Measurements from ENCODE around the gene BMP7. TPM values are rescaled to one million over a fixed set of nuclear protein-coding genes. Genes with fewer than 3 reads are reported as not detected.

BMP7 gene
- total RNA-seq, 4 donors from 2014 or later = under 0.01 to 13.3 (median 0.36) TPM

DNA sequence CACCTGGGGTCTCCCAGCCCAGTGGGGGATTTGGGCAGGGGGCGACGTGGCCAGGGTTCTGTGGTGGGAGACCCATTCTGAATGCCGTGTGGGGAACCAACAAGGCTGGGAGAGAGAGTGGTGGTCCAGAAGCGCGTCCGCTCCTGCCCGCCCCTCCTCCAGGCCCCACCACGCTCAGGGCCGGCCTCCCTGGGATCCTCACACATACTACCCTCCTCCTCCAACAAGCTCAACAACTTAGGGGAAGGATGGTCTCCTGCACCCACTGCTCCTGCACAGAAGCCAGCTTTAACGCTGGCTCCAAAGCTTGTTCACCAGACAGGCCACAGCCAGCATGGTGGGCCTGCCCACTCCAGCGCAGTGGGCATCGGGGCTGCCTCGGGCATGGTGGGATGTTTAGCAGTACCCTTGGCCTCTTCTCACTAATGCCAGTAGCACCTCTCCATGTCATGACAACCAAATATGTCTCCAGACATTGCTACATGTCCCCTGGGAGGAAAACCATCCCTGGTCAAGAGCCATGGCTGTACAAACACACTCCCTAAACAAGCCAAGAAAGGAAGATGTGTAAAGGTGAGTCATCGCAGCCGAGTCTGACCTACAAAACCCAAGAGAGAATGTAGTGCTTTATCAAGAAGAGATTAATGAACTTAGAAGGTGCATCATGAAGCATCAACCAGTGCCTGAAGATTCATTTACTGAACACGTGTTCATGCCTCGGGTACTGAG, 75.7 kb downstream of the BMP7 start:
- H3K9me3 ChIP-seq = no peaks in the 10 kb centered on the region
- no peak for DNase-seq

DNA sequence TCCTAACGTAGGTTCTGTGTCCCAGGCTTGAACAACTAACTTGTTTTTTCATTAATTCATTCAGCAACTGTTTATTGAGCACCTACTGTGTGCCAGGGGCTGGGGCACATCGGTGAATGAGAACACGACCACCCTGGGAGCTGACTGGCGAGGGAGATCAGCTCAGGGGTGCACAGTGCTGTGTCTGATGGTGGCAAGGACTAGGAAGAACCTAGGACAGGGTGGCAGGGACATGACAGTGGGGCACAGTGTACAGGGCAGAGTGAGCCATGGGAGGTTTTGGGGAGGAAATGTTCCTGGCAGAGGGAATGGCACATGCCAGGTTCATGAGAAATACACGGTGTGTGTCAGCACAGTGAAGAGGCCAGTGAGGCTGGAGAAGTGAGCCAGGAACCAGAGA, 76.7 kb downstream of the BMP7 start:
- DNase-seq = no peak
- H3K27ac ChIP-seq = no peak overlapping the region
- H3K9me3 ChIP-seq = no peaks in the 10 kb centered on the region
- intact Hi-C loops (cut with DNase I; ENCODE audit: low total_unique reads) = no loop called here
- H3K36me3 ChIP-seq = no peaks in the 10 kb centered on the region
- H3K27me3 ChIP-seq = no peaks in the 10 kb centered on the region
- H3K4me1 ChIP-seq = no peaks in the 10 kb centered on the region
- no peak overlapping the region for H3K4me3 ChIP-seq
- TF ChIP-seq, protein P1, sequence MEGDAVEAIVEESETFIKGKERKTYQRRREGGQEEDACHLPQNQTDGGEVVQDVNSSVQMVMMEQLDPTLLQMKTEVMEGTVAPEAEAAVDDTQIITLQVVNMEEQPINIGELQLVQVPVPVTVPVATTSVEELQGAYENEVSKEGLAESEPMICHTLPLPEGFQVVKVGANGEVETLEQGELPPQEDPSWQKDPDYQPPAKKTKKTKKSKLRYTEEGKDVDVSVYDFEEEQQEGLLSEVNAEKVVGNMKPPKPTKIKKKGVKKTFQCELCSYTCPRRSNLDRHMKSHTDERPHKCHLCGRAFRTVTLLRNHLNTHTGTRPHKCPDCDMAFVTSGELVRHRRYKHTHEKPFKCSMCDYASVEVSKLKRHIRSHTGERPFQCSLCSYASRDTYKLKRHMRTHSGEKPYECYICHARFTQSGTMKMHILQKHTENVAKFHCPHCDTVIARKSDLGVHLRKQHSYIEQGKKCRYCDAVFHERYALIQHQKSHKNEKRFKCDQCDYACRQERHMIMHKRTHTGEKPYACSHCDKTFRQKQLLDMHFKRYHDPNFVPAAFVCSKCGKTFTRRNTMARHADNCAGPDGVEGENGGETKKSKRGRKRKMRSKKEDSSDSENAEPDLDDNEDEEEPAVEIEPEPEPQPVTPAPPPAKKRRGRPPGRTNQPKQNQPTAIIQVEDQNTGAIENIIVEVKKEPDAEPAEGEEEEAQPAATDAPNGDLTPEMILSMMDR (IDR thresholded peaks at IDR 0.05) = no peak
- no peak for TF ChIP-seq POLR2A (IDR thresholded peaks at IDR 0.05)

More for the DNA sequence above, 75.7 kb downstream of the BMP7 start:
- Histone ChIP-seq H3K27ac (no peak overlapping the region), H3K4me3 (no peak overlapping the region), H3K27me3 (no peaks in the 10 kb centered on the region), H3K4me1 (no peaks in the 10 kb centered on the region), H3K36me3 (no peaks in the 10 kb centered on the region)
- intact Hi-C loops (cut with DNase I; ENCODE audit: low total_unique reads) = no loop called here
- TF ChIP-seq, protein P1 (IDR thresholded peaks at IDR 0.05) = no peak
- no peak for TF ChIP-seq POLR2A (IDR thresholded peaks at IDR 0.05)

DNA sequence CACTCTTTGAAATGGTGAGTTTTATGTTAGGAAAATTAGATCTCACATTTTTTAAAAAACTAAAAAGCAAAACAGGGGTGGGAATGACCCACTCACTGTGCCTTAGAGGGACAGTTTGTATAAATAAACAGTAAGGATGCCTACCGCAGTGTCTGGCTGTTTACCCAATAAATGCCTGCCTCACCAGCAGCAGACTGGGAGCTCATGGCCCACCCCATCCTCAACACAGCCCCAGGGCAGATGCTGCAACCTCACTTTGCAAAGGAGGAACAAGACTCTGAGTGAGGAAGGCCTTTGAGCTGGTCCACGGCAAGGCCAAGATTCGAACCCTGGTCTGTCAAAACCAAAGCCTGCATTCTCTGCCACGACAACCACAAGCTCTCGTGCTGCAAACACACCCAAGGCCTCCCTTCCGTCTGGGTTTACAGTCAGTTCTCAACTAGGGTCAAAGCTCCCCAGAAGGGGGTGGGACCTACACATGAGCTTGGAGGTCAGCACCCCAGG, 77.8 kb downstream of the BMP7 start:
- H3K27ac ChIP-seq = no peak overlapping the region
- H3K4me3 ChIP-seq = no peak overlapping the region
- no peaks in the 10 kb centered on the region for H3K4me1 ChIP-seq
- TF ChIP-seq POLR2A (IDR thresholded peaks at IDR 0.05) = no peak
- TF ChIP-seq, protein P1 (IDR thresholded peaks at IDR 0.05) = no peak
- no peaks in the 10 kb centered on the region for H3K27me3 ChIP-seq
- H3K9me3 ChIP-seq = no peaks in the 10 kb centered on the region
- intact Hi-C loops (cut with DNase I; ENCODE audit: low total_unique reads) = no loop called here
- no peaks in the 10 kb centered on the region for H3K36me3 ChIP-seq
- no peak for DNase-seq

DNA sequence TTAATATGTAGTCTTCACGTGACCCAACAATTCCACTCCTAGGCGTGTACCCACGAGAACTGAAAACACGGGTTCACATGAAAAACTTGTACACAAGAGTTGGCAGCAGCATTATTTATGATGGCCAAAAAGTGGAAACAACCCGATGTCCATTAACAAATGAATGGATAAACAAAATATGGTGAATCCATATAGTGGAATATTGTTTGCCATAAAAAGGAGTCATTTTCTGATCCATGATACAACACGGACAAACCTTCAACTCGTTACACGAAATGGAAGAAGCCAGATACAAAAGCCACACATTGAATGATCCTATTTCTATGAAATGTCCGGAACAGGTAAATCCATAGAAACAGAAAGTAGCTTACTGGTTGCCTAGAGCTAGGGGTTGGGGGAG, 78.4 kb downstream of the BMP7 start:
- H3K4me1 ChIP-seq = no peaks in the 10 kb centered on the region
- H3K27me3 ChIP-seq = no peaks in the 10 kb centered on the region
- no peak for DNase-seq
- no peaks in the 10 kb centered on the region for H3K9me3 ChIP-seq
- intact Hi-C loops (cut with DNase I; ENCODE audit: low total_unique reads) = no loop called here
- no peaks in the 10 kb centered on the region for H3K36me3 ChIP-seq
- TF ChIP-seq POLR2A (IDR thresholded peaks at IDR 0.05) = no peak
- TF ChIP-seq, protein P1 (IDR thresholded peaks at IDR 0.05) = no peak
- H3K4me3 ChIP-seq = no peak overlapping the region
- H3K27ac ChIP-seq = no peak overlapping the region

DNA sequence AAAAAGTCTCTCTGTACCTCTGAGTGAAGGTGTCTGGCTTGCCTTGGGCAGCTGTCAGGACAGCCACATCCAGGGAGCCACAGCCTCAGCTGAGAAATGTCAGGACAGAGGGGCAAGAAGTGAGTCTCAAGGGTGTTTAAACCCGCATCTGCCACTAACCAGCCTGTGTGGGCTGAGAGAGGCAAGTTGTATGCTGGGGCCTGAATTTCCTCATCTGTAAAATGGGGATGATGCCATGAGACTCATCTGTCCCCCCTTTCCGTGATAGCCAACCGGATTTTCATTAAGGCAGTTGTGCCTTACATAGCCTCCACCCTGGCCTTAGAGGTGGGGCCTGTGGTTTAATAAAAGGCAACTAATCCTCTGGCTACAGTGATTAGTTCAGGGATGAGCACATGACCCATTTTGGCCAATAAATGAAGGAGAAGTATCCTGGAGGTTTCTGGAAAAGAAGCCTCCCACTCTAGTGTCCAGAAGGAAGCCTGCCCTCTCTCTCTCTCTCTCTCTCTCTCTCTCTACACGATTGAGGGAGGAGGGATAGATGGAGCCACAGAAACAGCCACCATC, 79.3 kb downstream of the BMP7 start:
- Histone ChIP-seq H3K4me3 (no peak overlapping the region), H3K27ac (no peak overlapping the region), H3K36me3 (no peaks in the 10 kb centered on the region), H3K27me3 (no peaks in the 10 kb centered on the region), H3K4me1 (no peaks in the 10 kb centered on the region), H3K9me3 (no peaks in the 10 kb centered on the region)
- DNase-seq = no peak
- intact Hi-C loops (cut with DNase I; ENCODE audit: low total_unique reads) = no loop called here
- TF ChIP-seq, protein P1 (IDR thresholded peaks at IDR 0.05) = no peak
- TF ChIP-seq POLR2A (IDR thresholded peaks at IDR 0.05) = no peak

Measured in uterus (tissue), 4 donors.